Stimulated activated CD8-positive, alpha-beta memory T cell treated with anti-CD3 and anti-CD28 coated beads, Interleukin-15, amount 100 ng/mL, for 1 hour (primary cell): ENCODE measurements around the gene STK4.
A peak's percentile ranks its signal among the peaks of the same experiment; 100 is the strongest.

Experiments used
- DNase-seq: peaks from one replicate; pipeline ENCODE4 v3.0.0-alpha.2; 2020; ENCODE audit warnings: low read depth

Gene STK4

GRCh38 chr20:44966030-44966961 is at the start of gene STK4:
Gene STK4, plus strand, starts transcription at chr20:44966512. Its CDS starts 57 bp downstream, at chr20:44966569.
- peak; percentile 90 for DNase-seq

- no peak for DNase-seq
Measured at GRCh38 chr20:44916586-44916985, 49.7 kb upstream of the STK4 start.

GRCh38 chr20:44917399-44917798 is 48.9 kb upstream of the STK4 start:
- DNase-seq, result no peak

GRCh38 chr20:44918342-44918741 is 48.0 kb upstream of the STK4 start:
- DNase-seq, result no peak

GRCh38 chr20:44918761-44919160 is 47.6 kb upstream of the STK4 start:
- DNase-seq, result no peak

- DNase-seq, result no peak
Measured at GRCh38 chr20:44921447-44921846, 44.9 kb upstream of the STK4 start.

GRCh38 chr20:44924541-44924940 is 41.8 kb upstream of the STK4 start:
- no peak for DNase-seq

GRCh38 chr20:44928595-44928994 is 37.7 kb upstream of the STK4 start:
- DNase-seq, result no peak

GRCh38 chr20:44930517-44931168 is 35.7 kb upstream of the STK4 start:
- DNase-seq, result no peak

GRCh38 chr20:44931911-44932310 is 34.4 kb upstream of the STK4 start:
- DNase-seq, result no peak

- DNase-seq, result no peak
Measured at GRCh38 chr20:44932916-44933315, 33.4 kb upstream of the STK4 start.

- no peak for DNase-seq
Measured at GRCh38 chr20:44936510-44936909, 29.8 kb upstream of the STK4 start.

GRCh38 chr20:44938637-44939036 is 27.7 kb upstream of the STK4 start:
- no peak for DNase-seq

GRCh38 chr20:44941120-44941691 is 25.1 kb upstream of the STK4 start:
- DNase-seq, result no peak

- DNase-seq, result no peak
Measured at GRCh38 chr20:44942264-44942973, 23.9 kb upstream of the STK4 start.

- DNase-seq, result no peak
Measured at GRCh38 chr20:44943828-44944227, 22.5 kb upstream of the STK4 start.

GRCh38 chr20:44945261-44945660 is 21.1 kb upstream of the STK4 start:
- DNase-seq, result no peak

- DNase-seq, result no peak
Measured at GRCh38 chr20:44946271-44946852, 19.9 kb upstream of the STK4 start.

- DNase-seq, result no peak
Measured at GRCh38 chr20:44948107-44948506, 18.2 kb upstream of the STK4 start.

GRCh38 chr20:44948513-44948912 is 17.8 kb upstream of the STK4 start:
- no peak for DNase-seq

- DNase-seq, result no peak
Measured at GRCh38 chr20:44950368-44950767, 15.9 kb upstream of the STK4 start.

- no peak for DNase-seq
Measured at GRCh38 chr20:44952731-44953130, 13.6 kb upstream of the STK4 start.
